Measurements from ENCODE around the gene RHOF. TPM values are rescaled to one million over a fixed set of nuclear protein-coding genes. Genes with fewer than 3 reads are reported as not detected.

Gene RHOF
- polyA plus RNA-seq, 1 donor from 2014 or later, result 90.0 TPM

- H3K4me3 Mint-ChIP-seq, result no peak overlapping the region
- no peaks in the 10 kb centered on the region for H3K4me1 Mint-ChIP-seq
- H3K27ac Mint-ChIP-seq, result no peak overlapping the region
- H3K9me3 Mint-ChIP-seq, result no peaks in the 10 kb centered on the region
- H3K36me3 Mint-ChIP-seq, result peaks cover 7% of the 10 kb centered on the region
- no peaks in the 10 kb centered on the region for H3K27me3 Mint-ChIP-seq
Measured at GRCh38 chr12:121826318-121827150, 33.0 kb upstream of the RHOF start.

- H3K27ac Mint-ChIP-seq, result no peak overlapping the region
- no peaks in the 10 kb centered on the region for H3K27me3 Mint-ChIP-seq
- H3K4me3 Mint-ChIP-seq, result no peak overlapping the region
- H3K4me1 Mint-ChIP-seq, result no peaks in the 10 kb centered on the region
- H3K36me3 Mint-ChIP-seq, result peaks cover 7% of the 10 kb centered on the region
- H3K9me3 Mint-ChIP-seq, result no peaks in the 10 kb centered on the region
Measured at GRCh38 chr12:121825041-121825523, 31.6 kb upstream of the RHOF start.

DNA sequence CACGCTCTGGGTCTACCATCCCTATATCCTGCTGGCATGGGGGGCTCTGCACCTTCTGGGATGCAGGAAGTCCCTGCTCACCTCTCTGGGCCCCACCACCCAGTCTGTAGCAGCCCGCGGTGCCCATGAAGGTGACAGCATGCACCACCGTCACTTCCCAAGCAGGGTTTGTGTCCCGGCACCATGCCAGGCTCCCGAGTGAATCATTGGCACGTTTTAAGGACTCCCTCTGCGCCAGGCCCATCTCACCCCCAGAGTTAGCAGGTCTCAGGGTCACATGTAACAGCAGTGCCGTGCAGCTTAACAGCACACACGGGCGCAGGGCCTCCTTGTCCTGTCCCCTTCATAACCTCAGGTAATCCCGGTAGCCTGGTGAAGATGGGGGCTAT lies 30.2 kb upstream of the RHOF start:
- Mint-ChIP-seq H3K27ac (no peak overlapping the region), H3K9me3 (no peaks in the 10 kb centered on the region), H3K4me3 (no peak overlapping the region), H3K4me1 (no peaks in the 10 kb centered on the region), H3K36me3 (peaks cover 7% of the 10 kb centered on the region), H3K27me3 (no peaks in the 10 kb centered on the region)

- no peak overlapping the region for H3K27ac Mint-ChIP-seq
- no peaks in the 10 kb centered on the region for H3K27me3 Mint-ChIP-seq
- no peak overlapping the region for H3K4me3 Mint-ChIP-seq
- no peaks in the 10 kb centered on the region for H3K4me1 Mint-ChIP-seq
- no peaks in the 10 kb centered on the region for H3K9me3 Mint-ChIP-seq
- peaks cover 3% of the 10 kb centered on the region for H3K36me3 Mint-ChIP-seq
Measured at GRCh38 chr12:121823101-121823726, 29.7 kb upstream of the RHOF start.

- Mint-ChIP-seq H3K4me3 (no peak overlapping the region), H3K4me1 (peaks cover 0 to 1% (median 0%) of the 10 kb centered on the region in 3 donors), H3K9me3 (no peaks in the 10 kb centered on the region), H3K36me3 (peaks cover 3% of the 10 kb centered on the region), H3K27me3 (no peaks in the 10 kb centered on the region), H3K27ac (no peak overlapping the region)
Measured at GRCh38 chr12:121822393-121823100, 29.1 kb upstream of the RHOF start.

DNA sequence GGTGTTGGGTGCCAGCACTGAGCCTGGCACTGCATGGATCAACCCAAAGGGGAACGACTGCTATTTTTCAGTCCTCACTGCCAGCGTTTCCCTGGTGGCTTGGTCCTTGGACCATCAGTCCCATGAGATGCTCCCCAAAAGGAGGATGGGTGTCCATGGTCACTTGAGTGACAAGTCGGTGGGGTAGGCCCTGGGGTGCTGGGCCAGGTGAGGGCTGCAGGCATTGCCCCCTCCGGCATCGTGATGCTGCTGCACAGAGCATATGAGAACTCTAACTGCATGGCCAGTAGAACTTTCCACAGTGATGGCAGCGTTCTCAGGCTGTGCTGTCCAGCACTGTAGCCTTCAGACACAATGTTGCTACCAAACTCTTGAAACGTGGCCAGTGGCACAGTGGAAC lies 26.6 kb upstream of the RHOF start:
- no peaks in the 10 kb centered on the region for H3K9me3 Mint-ChIP-seq
- no peak overlapping the region for H3K27ac Mint-ChIP-seq
- H3K27me3 Mint-ChIP-seq, result no peaks in the 10 kb centered on the region
- H3K4me1 Mint-ChIP-seq, result peaks cover 0 to 5% (median 0%) of the 10 kb centered on the region in 3 donors
- peaks cover 5% of the 10 kb centered on the region for H3K36me3 Mint-ChIP-seq
- H3K4me3 Mint-ChIP-seq, result no peak overlapping the region

DNA sequence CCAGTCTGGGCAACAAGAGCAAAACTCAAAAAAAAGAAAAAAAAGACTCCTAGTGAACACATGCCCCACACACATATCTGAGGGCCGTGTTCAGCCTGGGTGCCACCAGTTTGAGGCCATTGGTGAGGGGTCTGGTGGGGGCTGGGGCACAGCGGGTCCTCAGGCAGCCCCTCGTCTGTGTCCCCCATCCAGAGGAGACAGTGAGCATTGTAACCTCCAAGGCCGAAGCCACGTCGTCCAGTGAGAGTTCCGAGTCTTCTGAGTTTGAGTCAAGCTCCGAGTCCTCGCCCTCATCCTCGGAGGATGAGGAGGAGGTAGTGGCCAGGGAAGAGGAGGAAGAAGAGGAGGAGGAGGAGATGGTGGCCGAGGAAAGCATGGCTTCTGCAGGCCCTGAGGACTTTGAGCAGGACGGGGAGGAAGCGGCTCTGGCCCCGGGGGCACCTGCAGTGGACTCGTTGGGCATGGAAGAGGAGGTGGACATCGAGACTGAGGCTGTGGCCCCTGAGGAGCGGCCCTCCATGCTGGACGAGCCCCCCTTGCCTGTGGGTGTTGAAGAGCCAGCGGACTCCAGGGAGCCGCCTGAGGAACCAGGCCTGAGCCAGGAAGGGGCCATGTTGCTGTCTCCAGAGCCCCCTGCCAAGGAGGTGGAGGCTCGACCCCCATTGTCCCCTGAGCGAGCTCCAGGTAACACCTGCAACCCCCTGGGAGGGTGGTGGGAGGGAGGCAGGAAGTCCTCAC lies 25.9 kb upstream of the RHOF start:
- no peak overlapping the region for H3K4me3 Mint-ChIP-seq
- H3K27me3 Mint-ChIP-seq, result no peaks in the 10 kb centered on the region
- H3K36me3 Mint-ChIP-seq, result peaks cover 5% of the 10 kb centered on the region
- H3K27ac Mint-ChIP-seq, result no peak overlapping the region
- peaks cover 0 to 5% (median 0%) of the 10 kb centered on the region in 3 donors for H3K4me1 Mint-ChIP-seq
- no peaks in the 10 kb centered on the region for H3K9me3 Mint-ChIP-seq

DNA sequence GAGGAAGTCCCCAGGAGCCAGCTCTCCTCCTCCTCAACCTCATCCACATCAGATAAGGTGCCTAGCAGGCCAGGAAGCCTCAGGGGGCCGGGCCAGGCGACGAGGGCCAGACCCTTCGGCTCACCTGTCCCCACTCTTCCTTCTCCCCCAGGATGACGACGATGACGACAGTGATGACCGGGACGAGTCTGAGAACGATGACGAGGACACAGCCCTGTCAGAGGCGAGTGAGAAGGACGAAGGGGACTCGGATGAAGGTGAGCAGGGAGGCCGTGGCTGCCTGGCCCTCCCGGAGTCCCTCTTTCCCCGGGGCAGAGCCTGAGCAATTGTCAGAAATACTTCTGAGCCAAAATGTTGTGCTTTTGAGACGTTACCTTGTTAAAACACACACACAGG lies 24.2 kb upstream of the RHOF start:
- H3K9me3 Mint-ChIP-seq, result no peaks in the 10 kb centered on the region
- H3K27me3 Mint-ChIP-seq, result no peaks in the 10 kb centered on the region
- peaks cover 6% of the 10 kb centered on the region for H3K36me3 Mint-ChIP-seq
- peak overlapping the region in 1 of 4 donors; percentile 22 for H3K4me3 Mint-ChIP-seq
- peaks cover 4 to 15% (median 5%) of the 10 kb centered on the region in 3 donors for H3K4me1 Mint-ChIP-seq
- H3K27ac Mint-ChIP-seq, result no peak overlapping the region

- Mint-ChIP-seq H3K4me3 (no peak overlapping the region), H3K9me3 (no peaks in the 10 kb centered on the region), H3K36me3 (peaks cover 6% of the 10 kb centered on the region), H3K4me1 (peaks cover 4 to 18% (median 5%) of the 10 kb centered on the region in 3 donors), H3K27ac (no peak overlapping the region), H3K27me3 (no peaks in the 10 kb centered on the region)
Measured at GRCh38 chr12:121816925-121817647, 23.6 kb upstream of the RHOF start.

DNA sequence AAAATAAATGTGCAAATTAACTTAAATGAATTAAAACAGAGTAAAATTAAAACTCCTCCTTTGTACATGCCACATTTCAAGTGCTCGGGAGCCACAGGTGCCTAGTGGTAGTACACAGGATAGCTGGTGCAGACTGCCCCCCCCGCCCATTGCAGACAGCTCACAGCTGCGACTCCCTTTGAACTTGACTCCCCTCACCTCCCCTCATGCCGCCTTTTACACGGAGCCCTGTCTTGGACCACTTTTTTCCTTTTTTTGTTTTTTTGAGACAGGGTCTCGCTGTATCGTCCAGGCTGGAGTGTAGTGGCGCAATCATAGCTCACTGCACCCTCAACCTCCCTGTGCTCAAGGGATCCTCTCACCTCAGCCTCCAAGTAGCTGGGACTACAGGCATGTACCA lies 21.8 kb upstream of the RHOF start:
- Mint-ChIP-seq H3K4me1 (peaks cover 11 to 25% (median 11%) of the 10 kb centered on the region in 3 donors), H3K4me3 (no peak overlapping the region), H3K36me3 (peaks cover 6% of the 10 kb centered on the region), H3K27ac (no peak overlapping the region), H3K9me3 (no peaks in the 10 kb centered on the region), H3K27me3 (no peaks in the 10 kb centered on the region)

- H3K36me3 Mint-ChIP-seq, result peaks cover 6% of the 10 kb centered on the region
- H3K9me3 Mint-ChIP-seq, result no peaks in the 10 kb centered on the region
- H3K27me3 Mint-ChIP-seq, result no peaks in the 10 kb centered on the region
- H3K27ac Mint-ChIP-seq, result no peak overlapping the region
- H3K4me1 Mint-ChIP-seq, result peaks cover 11 to 26% (median 12%) of the 10 kb centered on the region in 3 donors
- peak overlapping the region in 1 of 4 donors; percentile 66 for H3K4me3 Mint-ChIP-seq
Measured at GRCh38 chr12:121814429-121815119, 21.1 kb upstream of the RHOF start.

- Mint-ChIP-seq H3K4me1 (peaks cover 11 to 29% (median 16%) of the 10 kb centered on the region in 3 donors), H3K36me3 (peaks cover 6% of the 10 kb centered on the region), H3K4me3 (peak overlapping the region in 2 of 4 donors; percentile 79 to 85)
Measured at GRCh38 chr12:121813951-121814350, 20.5 kb upstream of the RHOF start.

DNA sequence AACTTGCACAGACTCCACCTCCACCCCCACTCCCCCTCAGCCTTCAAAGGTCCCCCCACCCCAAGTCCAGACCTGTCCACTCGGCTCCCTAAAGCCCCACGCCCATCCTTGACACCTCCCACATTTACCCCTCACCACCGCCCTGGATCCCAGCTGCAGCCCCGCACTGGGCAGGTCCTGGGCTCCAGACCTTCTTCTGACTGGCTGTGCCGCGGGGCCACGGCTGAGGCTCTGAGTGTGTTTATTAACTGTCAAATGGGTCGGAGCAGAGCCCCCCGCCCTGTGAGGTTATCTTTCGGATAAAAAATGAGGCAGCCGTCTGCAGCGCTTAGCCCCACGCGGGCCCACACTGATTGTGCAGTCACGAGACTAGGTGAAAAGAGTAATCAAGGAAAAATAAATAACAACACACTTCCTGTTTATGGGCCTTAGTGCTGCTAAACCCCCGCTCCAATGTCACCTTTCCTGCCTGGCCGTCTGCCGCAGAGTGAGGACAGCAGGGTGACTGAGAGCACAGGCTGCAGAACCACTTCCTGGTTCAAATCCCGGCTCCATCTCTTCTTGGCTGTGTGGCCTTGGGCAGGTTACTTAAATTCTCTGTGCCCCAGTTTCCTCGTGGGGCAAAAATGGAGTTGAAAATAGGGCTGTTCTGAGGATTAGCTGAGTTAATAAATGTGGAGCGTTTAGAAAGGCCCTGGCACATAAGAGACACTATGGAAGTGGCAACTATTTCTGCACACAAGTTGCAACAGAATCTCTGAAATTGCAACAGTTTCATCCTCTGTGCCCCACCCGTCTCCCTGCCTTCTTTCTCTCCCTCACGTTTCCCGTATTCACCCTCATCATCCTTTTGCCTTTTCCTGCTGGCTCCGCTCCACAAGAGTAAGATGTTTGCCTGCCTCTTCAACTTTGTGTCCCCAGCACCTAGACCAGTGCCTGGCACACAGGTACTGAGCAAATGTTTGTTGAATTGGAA lies 19.7 kb upstream of the RHOF start:
- H3K27ac Mint-ChIP-seq, result peak overlapping the region; percentile 63 to 88 (median 86)
- H3K36me3 Mint-ChIP-seq, result peaks cover 6% of the 10 kb centered on the region
- H3K4me3 Mint-ChIP-seq, result peak overlapping the region; percentile 71 to 90 (median 82)
- H3K4me1 Mint-ChIP-seq, result peaks cover 11 to 29% (median 18%) of the 10 kb centered on the region in 3 donors
- H3K27me3 Mint-ChIP-seq, result no peaks in the 10 kb centered on the region
- H3K9me3 Mint-ChIP-seq, result no peaks in the 10 kb centered on the region

More at GRCh38 chr12:121813951-121814350, 20.5 kb upstream of the RHOF start:
- Mint-ChIP-seq H3K27ac (no peak overlapping the region), H3K27me3 (no peaks in the 10 kb centered on the region), H3K9me3 (no peaks in the 10 kb centered on the region)
